ENCODE data around the gene ZNF23.

Gene ZNF23

GRCh38 chr16:71425746-71426068 is 36.3 kb downstream of the ZNF23 start:
- no peak for DNase-seq

DNA sequence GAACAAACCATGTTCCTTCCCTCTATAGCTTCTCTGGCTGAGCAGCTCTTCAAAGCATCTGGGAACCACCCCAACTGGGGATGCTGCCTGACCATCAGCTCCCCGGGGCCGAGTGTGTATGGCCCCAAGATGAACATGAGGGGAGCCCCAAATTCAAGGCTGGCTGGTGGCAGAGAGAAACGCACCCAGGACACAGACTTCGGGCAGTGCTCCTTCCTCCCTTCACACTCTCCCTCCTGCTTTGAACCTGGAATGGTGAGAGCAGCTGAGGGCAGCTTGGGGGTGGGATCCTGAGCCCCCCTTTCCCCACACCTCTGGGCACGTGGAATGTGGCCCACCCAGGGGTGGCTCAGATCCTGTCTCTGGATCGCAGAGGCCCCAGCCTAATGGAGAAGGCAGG is 37.4 kb downstream of the ZNF23 start:
- no peak for DNase-seq

GRCh38 chr16:71423865-71424264 is 38.2 kb downstream of the ZNF23 start:
- DNase-seq: no peak

DNA sequence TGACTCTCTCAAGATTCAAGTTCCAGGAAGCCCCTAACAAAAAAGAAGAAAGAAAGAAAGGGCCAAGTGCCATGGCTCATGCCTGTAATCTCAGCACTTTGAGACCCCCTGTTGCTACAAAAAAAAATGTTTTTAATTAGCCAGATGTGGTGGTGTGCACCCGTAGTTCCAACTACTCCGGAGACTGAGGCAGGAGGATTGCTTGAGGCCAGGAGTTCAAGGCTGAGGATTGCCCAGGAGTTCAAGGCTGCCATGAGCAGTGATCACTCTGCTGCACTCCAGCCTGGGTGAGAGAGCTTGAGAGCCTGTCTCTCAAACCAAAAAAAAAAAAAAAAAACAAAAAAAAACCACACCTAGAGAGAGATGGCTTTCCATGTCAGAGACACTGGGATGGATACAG is 39.0 kb downstream of the ZNF23 start:
- no peak for DNase-seq

DNA sequence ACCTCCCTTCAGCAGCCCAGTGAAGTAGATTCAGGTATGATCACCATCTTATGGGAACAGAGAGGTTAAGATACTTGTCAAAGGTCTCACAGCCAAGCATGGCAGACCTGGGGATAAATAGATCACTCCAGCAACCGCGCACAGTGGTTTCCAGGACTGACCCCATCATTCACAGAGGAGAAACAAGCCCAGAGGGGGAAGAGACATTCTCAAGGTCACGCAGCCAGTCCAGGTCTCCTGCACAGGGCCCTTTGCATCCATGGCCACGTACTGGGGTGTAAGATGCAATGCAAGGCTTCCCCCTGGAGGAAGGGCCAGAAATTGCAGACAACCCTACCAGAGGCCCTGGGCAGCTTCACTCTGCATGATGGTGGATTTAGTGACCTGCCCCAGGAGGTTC is 40.1 kb downstream of the ZNF23 start:
- no peak for DNase-seq

GRCh38 chr16:71414038-71414437 is 48.0 kb downstream of the ZNF23 start:
- DNase-seq: no peak

DNA sequence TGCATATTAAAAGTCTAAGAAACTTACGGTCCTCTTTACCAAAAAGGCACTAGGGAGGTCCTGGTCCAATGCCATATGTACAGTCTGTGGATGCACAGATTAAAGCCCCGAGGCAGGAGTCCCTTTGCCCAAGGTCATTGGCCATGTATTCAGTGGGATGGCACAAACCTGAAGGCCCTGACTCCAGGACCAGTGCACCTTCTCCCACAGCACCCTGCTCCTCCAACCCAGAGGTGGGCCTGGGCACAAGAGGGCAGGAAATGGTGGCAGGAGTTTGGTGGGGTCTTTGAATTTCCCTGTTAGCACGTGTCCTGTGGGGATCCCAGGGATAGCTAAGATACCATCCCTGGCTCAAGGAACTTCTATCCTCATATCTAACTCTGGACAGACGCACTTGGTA is 48.7 kb downstream of the ZNF23 start:
- DNase-seq: no peak

DNA sequence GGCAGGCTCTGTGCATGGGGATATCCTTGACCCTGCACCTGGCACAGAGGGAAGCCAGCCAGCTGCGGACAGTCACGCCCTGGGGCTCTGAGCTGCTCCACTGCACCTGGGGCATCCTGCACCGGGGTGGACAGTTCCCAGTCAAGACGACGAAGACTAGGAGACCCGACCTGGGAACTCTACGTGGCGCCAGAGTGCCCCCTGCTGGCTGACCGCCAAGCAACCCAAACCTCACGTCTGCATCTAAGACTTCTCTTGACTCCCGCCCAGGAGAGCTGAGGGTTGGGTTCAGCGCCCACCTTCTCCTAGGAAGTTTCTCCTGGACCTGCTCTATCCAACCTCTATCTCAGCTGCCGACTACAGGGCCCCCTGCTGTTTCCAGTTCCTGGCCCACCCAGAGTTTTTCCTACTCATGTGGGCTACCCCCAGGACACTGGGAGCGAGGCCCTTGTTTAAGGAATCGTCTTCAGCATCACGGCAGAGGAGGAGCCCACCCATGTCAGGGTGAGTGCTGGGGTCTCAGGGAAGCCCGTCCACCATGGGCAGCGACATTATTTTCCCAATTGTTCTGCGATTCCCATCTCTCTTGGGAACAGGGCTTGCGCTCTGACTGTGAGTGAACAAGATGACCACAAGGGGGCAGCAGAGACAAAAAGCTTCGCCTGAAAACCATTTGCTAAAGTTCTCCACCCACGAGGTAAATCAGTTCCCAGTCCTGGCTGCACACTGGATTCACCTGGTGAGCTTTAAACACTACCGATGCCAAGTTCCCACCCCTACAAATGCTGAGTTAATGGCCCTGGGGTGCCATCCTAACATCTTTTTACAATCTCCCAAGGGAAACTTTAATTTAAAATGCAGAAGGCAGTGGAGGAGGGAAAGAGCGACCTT is 49.5 kb downstream of the ZNF23 start:
- no peak for DNase-seq

DNA sequence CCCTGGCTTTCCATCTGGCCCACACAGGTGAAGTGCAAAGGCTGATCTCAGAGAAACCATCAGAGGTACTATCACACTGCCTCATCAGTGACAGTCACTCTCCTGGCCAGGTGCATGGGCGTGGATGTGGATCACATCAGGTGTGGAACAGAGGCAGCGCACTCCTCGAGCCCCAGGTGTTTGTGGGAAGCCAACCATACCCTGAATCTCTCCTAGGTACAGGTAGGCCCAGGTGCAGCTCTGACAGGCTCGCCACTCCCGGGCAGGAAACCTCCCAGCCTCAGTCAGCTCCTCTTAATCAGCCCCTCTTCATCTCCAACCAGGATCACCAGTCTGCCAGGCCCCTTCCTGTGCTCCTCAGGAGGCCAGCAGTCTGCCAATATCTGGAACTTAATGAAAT is 51.9 kb downstream of the ZNF23 start:
- DNase-seq: no peak

DNA sequence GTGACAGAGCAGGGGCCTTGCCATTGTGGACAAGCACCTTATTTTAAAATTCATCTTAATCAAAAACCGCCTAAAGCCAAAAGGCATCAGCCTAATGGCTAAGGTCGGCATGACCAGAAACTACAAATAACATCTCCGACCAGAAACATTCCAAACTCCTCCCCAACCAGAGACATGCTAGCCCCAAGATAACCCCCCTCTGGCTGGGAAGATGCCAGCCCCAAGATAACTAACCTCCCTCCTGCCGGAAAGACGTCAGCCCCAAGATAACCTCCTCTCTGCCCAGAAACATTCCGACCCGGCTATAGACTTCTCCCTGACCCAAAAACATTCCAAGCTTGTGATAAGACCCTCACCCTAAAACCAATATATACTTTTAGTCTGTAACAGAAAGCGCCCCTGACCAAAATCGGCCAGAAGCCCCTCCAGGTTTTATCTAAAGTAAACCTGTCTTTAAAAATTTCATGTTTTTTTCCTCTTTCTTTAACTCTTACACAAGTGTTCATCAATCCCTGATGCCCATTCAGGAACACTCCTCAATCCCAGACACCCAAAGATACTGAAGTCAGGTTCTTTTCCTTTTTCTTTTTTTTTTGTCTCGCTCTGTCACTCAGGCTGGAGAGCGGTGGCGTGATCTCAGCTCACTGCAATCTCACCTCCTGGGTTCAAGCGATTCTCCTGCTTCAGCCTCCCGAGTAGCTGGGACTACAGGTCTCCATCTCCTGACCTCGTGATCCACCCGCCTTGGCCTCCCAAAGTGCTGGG is 52.9 kb downstream of the ZNF23 start:
- DNase-seq: no peak

DNA sequence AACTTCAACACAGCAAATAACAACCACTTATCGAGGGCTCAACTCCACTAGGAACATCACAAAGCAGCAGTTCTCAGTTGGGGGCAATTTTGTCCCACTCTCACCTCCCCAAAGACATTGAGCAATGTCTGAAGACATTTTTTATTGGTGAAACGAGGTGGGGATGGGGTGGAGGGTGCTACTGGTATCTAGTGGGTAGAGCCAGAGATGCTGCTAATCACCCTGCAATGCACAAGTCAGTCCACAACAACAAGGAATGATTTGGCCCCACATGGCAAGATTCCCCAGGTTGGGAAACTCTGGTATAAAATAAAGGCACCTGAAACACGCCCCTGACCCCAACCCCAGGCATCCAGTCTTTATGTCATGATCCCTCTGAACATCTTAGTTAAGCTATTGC is 53.5 kb downstream of the ZNF23 start:
- no peak for DNase-seq

- no peak for DNase-seq
Observed at GRCh38 chr16:71407731-71408130, 54.3 kb downstream of the ZNF23 start.

GRCh38 chr16:71406724-71407123 is 55.3 kb downstream of the ZNF23 start:
- DNase-seq: no peak

- DNase-seq: no peak
Observed at GRCh38 chr16:71406316-71406715, 55.7 kb downstream of the ZNF23 start.

DNA sequence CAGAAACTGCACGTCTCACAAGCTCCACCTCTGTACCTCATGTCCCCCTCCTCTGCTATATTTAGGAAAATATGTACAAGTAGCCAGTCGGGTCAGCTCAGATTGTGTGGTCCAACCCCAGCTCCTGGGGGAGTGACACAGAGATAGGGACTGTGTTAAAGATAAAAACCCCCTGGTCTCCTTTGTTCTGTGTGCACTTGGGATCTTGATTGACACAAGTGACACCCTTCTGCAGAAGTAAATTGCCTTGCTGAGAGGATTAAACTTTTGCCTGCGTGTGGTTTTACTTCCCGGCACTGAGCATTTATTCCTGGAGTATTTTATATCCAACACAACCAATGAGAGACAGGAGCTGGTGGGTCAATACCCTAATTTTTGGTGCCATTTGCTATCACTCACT is 57.7 kb downstream of the ZNF23 start:
- DNase-seq: no peak

- DNase-seq: no peak
Observed at GRCh38 chr16:71402674-71403073, 59.4 kb downstream of the ZNF23 start.

- DNase-seq: no peak
Observed at GRCh38 chr16:71402007-71402406, 60.0 kb downstream of the ZNF23 start.

DNA sequence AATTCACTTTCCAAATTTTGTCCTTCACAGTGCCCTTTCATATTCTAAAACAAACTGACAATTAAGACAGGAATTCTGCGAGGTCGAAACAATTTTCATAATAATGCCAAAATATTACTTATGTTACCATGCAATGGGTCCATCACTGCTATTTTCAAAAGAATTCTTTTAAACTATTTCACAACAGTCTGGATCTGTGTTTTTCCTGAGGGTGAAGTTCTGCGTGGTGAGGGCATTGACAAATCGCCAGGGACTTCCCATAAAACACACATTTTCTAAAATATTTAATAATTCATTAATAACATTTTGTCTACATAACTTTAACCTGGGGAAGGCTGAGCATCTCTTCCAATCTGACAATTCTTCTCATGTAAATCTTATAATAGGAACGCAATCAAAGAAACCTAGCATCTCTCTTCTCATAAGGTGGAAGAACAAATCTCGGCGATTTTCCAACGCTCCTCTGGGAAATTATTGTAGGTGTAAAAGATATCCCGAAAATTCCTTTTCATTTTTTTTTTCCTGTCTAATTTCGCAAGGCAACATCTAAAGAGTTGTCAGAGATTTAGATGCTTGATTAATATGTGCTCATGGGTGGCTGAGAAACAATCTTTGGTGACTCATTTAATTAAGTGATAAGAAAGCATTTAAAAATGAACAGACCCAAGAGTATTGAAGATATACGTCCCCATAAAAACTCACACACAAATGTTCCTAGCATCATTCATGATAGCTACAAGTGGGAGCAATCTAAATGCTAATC is 62.1 kb downstream of the ZNF23 start:
- no peak for DNase-seq

Data from NCI-H2029 treated with DMSO at 0.1 percent for 48 hours (cell line).